GM18526 (cell line): ENCODE measurements around the gene SSH2.
A peak's percentile ranks its signal among the peaks of the same experiment; 100 is the strongest.

Experiments
- POLR2A ChIP-seq: IDR thresholded peaks from 3 replicates; pipeline ENCODE4 v1.6.1; 2011; ENCODE audit not compliant: insufficient read length; ENCODE audit errors: extremely low read depth

Gene SSH2, protein sequence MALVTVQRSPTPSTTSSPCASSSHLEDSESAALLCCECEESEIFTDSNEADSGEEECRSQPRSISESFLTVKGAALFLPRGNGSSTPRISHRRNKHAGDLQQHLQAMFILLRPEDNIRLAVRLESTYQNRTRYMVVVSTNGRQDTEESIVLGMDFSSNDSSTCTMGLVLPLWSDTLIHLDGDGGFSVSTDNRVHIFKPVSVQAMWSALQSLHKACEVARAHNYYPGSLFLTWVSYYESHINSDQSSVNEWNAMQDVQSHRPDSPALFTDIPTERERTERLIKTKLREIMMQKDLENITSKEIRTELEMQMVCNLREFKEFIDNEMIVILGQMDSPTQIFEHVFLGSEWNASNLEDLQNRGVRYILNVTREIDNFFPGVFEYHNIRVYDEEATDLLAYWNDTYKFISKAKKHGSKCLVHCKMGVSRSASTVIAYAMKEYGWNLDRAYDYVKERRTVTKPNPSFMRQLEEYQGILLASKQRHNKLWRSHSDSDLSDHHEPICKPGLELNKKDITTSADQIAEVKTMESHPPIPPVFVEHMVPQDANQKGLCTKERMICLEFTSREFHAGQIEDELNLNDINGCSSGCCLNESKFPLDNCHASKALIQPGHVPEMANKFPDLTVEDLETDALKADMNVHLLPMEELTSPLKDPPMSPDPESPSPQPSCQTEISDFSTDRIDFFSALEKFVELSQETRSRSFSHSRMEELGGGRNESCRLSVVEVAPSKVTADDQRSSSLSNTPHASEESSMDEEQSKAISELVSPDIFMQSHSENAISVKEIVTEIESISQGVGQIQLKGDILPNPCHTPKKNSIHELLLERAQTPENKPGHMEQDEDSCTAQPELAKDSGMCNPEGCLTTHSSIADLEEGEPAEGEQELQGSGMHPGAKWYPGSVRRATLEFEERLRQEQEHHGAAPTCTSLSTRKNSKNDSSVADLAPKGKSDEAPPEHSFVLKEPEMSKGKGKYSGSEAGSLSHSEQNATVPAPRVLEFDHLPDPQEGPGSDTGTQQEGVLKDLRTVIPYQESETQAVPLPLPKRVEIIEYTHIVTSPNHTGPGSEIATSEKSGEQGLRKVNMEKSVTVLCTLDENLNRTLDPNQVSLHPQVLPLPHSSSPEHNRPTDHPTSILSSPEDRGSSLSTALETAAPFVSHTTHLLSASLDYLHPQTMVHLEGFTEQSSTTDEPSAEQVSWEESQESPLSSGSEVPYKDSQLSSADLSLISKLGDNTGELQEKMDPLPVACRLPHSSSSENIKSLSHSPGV (N-terminal part only)

DNA sequence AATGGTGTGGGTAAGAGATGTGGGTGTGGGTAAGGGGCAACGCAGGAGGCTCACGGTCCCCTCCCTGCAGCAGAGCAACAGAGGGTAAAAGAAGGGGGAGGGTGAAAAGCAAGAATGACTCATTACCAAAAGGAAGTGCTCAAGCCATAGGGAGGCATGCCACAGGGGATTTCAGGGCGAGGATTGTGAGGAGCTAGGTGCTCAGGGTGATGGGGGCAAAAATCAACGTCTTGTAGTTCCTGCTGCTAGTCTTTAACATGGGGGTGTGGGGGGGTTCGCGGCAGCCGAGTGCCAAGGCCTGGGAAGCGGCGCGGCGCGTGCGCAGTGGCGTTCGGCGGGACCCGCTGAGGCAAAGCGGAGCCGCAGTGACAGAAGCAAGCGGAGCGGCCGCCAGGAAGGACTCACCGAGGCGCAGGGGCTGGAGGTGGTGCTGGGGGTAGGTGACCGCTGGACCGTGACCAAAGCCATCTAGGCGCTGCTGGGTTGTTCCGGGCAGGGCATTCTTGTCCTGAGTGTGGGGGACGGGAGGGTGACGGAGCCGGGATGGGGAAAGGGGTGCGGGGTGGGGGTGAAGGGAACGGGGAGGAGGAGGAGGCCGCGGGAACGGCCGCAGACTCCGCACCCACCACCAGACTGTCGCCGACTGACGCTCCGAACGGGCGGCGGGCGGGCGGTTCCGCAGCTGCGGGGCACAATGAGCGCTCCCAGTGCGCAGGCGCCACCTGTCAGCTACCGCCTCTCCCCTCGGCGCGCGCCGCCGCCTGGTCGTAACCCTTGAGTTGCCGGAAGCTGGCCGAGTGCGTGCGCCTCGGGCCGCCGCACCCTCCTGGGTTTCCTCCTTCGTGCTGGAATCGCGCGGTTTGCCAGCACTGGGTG, at the start of gene SSH2:
Gene SSH2 (minus strand): TSS at position 696 of the 876 bp plus-strand sequence. CDS start 228 bp downstream, at position 468.
- TF ChIP-seq POLR2A, result peak; percentile 64

- TF ChIP-seq POLR2A, result no peak
These were observed 47.8 kb upstream of the SSH2 start for GRCh38 chr17:29977836-29978235.

DNA sequence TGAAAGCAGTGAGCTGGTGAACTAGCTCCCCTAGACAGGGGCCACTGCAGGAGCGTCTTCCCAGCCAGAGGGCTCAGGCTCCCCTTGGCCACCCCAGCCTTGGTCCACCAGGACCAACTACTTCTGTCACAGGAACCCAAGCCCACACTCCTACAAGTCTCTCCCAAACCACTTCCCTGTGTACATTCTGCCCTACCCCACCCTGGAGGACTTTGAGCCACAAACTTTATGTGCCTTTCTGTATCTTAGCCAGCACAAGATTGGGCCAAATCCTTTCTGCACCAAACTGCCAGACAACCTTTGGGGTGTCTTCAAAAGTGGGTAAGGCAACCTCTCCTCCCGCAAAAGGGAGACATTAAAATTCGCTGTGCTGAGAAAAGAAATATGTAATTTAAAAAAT, 43.0 kb upstream of the SSH2 start:
- TF ChIP-seq POLR2A, result no peak

GRCh38 chr17:29972277-29972676, 42.2 kb upstream of the SSH2 start:
- TF ChIP-seq POLR2A, result no peak

GRCh38 chr17:29968271-29968670, 38.2 kb upstream of the SSH2 start:
- TF ChIP-seq POLR2A, result no peak

DNA sequence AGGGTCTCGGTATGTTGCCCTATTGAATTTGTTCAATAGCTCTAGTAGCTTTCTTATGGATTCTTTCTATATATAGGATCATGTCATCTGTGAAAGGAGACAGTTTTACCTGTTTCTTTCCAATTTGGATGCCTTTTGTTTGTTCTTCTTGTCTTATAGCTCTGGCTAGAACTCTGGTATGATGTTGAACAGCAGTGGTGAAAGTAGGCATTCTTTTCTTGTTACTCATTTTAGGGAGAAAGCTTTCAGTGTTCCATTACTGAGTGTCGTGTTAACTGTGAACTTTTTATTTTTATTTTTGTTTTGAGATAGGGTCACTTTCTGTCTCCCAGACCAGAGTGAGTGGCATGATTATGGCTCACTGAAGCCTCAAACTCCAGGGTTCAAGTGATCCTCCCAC, 32.6 kb upstream of the SSH2 start:
- no peak for TF ChIP-seq POLR2A

DNA sequence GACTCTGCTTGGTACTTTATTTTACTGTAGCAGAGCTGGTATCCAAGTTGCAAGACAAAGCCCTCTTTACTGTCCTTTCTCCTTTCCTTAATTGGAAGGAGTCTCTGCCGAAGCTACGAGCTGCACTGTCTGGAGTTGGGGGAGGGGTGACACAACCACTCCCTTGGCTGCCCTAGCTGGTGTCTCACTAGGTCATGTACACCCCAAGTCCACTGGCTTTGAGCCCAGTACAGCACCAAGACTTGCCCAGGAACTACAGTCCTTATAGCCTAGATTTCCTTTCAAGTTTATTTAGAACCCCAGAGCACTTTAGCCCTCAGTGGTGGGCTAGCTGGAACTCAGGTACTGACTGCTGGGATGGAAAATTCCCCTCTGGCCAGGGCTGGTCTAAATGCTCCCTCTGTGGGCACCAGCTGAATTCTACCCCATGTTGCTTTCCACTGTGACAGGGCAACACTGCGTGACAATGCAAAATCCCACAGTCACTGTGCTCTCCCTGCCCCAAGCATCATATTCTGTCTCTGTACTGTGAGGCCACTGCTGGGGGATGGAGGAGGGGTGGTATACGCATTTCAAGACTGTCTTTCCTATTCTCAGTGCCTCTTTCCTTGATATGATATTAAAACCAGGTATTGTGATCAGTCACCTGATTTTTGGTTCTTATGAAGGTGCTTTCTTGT, 29.8 kb upstream of the SSH2 start:
- no peak for TF ChIP-seq POLR2A

GRCh38 chr17:29958947-29959657, 29.1 kb upstream of the SSH2 start:
- no peak for TF ChIP-seq POLR2A

DNA sequence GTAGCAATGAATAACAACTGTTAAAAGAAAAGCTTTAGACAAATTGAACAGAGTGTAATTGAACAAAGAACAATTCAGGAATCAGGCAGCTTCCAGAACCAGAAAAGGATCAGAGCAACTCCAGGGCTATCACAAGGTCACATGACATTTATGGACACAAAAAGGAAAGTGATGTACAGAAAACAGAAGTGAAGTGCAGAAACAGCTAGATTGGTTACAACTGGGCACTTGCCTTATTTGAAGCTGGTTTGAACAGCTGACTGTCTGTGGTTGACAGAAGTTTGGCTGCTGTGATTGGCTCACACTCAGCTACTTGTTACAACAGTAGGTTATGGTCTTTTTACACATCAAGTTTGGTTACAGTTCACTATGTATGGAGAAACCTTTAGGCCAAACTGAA, 26.2 kb upstream of the SSH2 start:
- no peak for TF ChIP-seq POLR2A

- TF ChIP-seq POLR2A, result no peak
These were observed 24.4 kb upstream of the SSH2 start for GRCh38 chr17:29954405-29954804.

DNA sequence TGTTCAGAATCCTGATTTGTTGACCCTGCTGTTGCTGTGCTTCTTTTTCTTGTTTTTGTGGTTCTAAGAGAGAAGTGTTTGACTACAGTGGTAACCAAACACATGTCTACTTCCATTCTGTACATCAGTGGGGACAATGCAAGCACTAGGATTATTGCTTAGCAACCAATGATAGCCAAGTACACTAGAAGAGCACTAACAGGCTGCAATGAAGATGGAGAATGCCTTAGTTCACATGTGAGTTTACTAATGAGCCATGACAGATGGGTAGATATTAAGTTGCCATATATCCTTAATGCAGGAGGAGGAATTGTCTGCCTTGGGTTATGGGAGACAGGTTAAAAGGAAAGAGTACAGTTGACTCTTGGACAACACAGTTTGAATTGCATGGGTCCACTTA, 19.7 kb upstream of the SSH2 start:
- no peak for TF ChIP-seq POLR2A

DNA sequence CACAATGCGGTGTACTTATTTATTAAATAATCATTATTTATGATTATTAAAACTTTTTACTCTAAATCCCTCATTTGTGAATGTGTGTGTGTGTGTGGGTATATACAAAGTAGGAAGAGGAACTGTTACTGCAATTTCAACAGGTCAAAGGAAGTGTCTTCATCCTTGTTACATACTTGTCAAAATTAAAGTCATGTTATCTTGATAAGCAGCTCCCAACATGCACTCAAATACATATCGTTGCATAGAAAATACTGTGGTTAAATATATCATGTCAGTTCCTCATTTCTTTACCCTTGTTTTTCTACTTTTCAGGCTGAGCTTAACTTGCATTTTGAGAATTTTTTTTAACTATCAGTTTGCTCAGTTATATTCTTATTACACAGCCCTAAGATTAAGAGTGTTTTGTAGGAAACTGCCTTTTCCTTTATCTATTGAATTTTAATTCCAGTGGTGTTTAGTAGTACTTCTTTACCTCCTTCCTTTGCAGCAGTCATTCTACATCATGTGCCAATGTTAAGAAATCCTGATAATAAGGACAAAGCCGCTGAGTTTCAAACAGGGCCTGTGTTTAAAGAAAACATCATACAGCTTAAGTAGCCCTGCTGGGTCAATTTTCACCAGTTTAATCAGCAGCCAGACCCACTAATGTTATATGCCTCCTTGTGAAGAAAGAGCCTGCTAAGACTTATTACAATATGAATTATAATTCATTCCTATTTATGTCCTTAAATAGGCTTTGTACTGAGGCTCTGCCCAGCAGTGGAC, 18.6 kb upstream of the SSH2 start:
- TF ChIP-seq POLR2A, result no peak
